HepG2 (cell line): ENCODE results near the gene C1QTNF12. TPM values are rescaled to one million over a fixed set of nuclear protein-coding genes. Genes with fewer than 3 reads are reported as not detected.

Experiments
- BRD4 ChIP-seq: sonication (generic); formaldehyde crosslinking; IDR thresholded peaks from 2 replicates; pipeline ENCODE4 v1.4.0; 2020; ENCODE audit warnings: missing genetic modification reagents
- CC2D1A ChIP-seq: sonication (generic); formaldehyde crosslinking; IDR thresholded peaks from 2 replicates; pipeline ENCODE4 v1.8.1; 2023; ENCODE audit warnings: mild to moderate bottlenecking, missing genetic modification reagents
- DNMT1 ChIP-seq: sonication (generic); formaldehyde crosslinking; IDR thresholded peaks from 2 replicates; pipeline ENCODE4 v1.5.1; 2020; ENCODE audit warnings: mild to moderate bottlenecking, missing genetic modification reagents
- HDAC1 ChIP-seq: sonication (generic); formaldehyde crosslinking; IDR thresholded peaks from 2 replicates; pipeline ENCODE4 v1.5.1; 2020; ENCODE audit warnings: mild to moderate bottlenecking, missing genetic modification reagents
- KLF12 ChIP-seq: sonication (generic); formaldehyde crosslinking; IDR thresholded peaks from 2 replicates; pipeline ENCODE4 v1.4.0; 2020; ENCODE audit warnings: missing genetic modification reagents, borderline replicate concordance
- MBD4 ChIP-seq: IDR thresholded peaks from 2 replicates; pipeline ENCODE4 v1.6.1; 2012; ENCODE audit warnings: low read length, inconsistent platforms, borderline replicate concordance
- MEF2D ChIP-seq: sonication (generic); formaldehyde crosslinking; IDR thresholded peaks from 2 replicates; pipeline ENCODE4 v1.5.1; 2020; ENCODE audit warnings: mild to moderate bottlenecking, missing genetic modification reagents
- MTF2 ChIP-seq: sonication (generic); formaldehyde crosslinking; IDR thresholded peaks from 2 replicates; pipeline ENCODE4 v1.5.0; 2020; ENCODE audit warnings: missing genetic modification reagents, borderline replicate concordance
- NONO ChIP-seq, 2 experiments: fragments of 450-650 bp in 1 of 2; sonication (generic) in 1 of 2; formaldehyde crosslinking in 1 of 2; IDR thresholded peaks in 1 of 2; conservative IDR thresholded peaks in 1 of 2; 2 replicates each; pipeline versions ENCODE4 v1.6.1 to v1.8.0; 2017 to 2022; ENCODE audit warnings: mild to moderate bottlenecking in 1 of 2, missing genetic modification reagents in 1 of 2, moderate library complexity in 1 of 2
- SP4 ChIP-seq: sonication (generic); formaldehyde crosslinking; IDR thresholded peaks from 2 replicates; pipeline ENCODE4 v1.8.1; 2023; ENCODE audit warnings: mild to moderate bottlenecking, missing genetic modification reagents
- USF2 ChIP-seq, 2 experiments: sonication (generic) in 1 of 2; formaldehyde crosslinking in 1 of 2; IDR thresholded peaks; 2 replicates each; pipeline versions ENCODE4 v1.5.1 to v1.6.1; 2011 to 2020; ENCODE audit warnings: borderline replicate concordance in 1 of 2, low read depth in 1 of 2, low read length in 1 of 2, mild to moderate bottlenecking in 1 of 2, missing genetic modification reagents in 1 of 2, moderate library complexity in 1 of 2
- ZFP90 ChIP-seq: sonication (generic); formaldehyde crosslinking; IDR thresholded peaks from 2 replicates; pipeline ENCODE4 v1.8.0; 2022; ENCODE audit warnings: missing genetic modification reagents, mild to moderate bottlenecking, inconsistent platforms, borderline replicate concordance
- ZNF367 ChIP-seq: sonication (generic); formaldehyde crosslinking; IDR thresholded peaks from 2 replicates; pipeline ENCODE4 v1.4.0; 2020; ENCODE audit warnings: missing genetic modification reagents, borderline replicate concordance
- ZNF567 ChIP-seq: sonication (generic); formaldehyde crosslinking; IDR thresholded peaks from 2 replicates; pipeline ENCODE4 v1.8.1; 2023; ENCODE audit warnings: mild to moderate bottlenecking, missing genetic modification reagents, borderline replicate concordance
- ZNF614 ChIP-seq: IDR thresholded peaks from 2 replicates; pipeline ENCODE4 v1.6.1; 2018; ENCODE audit warnings: missing biosample characterization, missing genetic modification reagents, inconsistent platforms, borderline replicate concordance
- ZNF766 ChIP-seq: sonication (generic); formaldehyde crosslinking; IDR thresholded peaks from 2 replicates; pipeline ENCODE4 v1.5.0; 2020; ENCODE audit warnings: missing genetic modification reagents, borderline replicate concordance
- ZNF788 ChIP-seq: sonication (generic); formaldehyde crosslinking; IDR thresholded peaks from 2 replicates; pipeline ENCODE4 v1.5.0; 2020; ENCODE audit warnings: mild to moderate bottlenecking, missing genetic modification reagents, borderline replicate concordance
- ZNF83 ChIP-seq: sonication (generic); formaldehyde crosslinking; IDR thresholded peaks from 2 replicates; pipeline ENCODE4 v1.4.0; 2020; ENCODE audit warnings: missing genetic modification reagents, mild to moderate bottlenecking, borderline replicate concordance
- ZNF839 ChIP-seq: sonication (generic); formaldehyde crosslinking; IDR thresholded peaks from 2 replicates; pipeline ENCODE4 v1.4.0; 2020; ENCODE audit warnings: missing genetic modification reagents, mild to moderate bottlenecking, borderline replicate concordance
- ZNF891 ChIP-seq: sonication (generic); formaldehyde crosslinking; IDR thresholded peaks from 2 replicates; pipeline ENCODE4 v1.5.0; 2020; ENCODE audit warnings: mild to moderate bottlenecking, missing genetic modification reagents
- ZSCAN21 ChIP-seq: sonication (generic); formaldehyde crosslinking; IDR thresholded peaks from 2 replicates; pipeline ENCODE4 v1.8.0; 2022; ENCODE audit warnings: mild to moderate bottlenecking, missing genetic modification reagents, moderate library complexity, borderline replicate concordance
- polyA plus RNA-seq, 8 experiments: library from polyadenylated mRNA; depleted of rRNA in 3 of 8; stranded (reverse) in 7 of 8; unstranded in 1 of 8; fragments of >200 nt; fragmentation: Illumina TruSeq in 4 of 8; extraction: Trizol in 4 of 8; gene quantifications; 2 replicates each; pipeline versions ENCODE4 v1.2.1 to v1.2.3, GENCODE V29; 2011 to 2016; ENCODE audit warnings: low read depth in 4 of 8, missing spikeins in 1 of 8, mixed read lengths in 1 of 8; ENCODE audit not compliant: insufficient read depth in 1 of 8
- total RNA-seq, 5 experiments: library from RNA; depleted of rRNA; stranded (reverse); fragments of >200 nt; fragmentation: Illumina TruSeq; extraction: Trizol; gene quantifications; 2 replicates each; pipeline ENCODE4 v1.2.3, GENCODE V29; 2016; ENCODE audit warnings: low read depth in 1 of 5
- TF ChIP-seq, protein P1 (sequence below): sonication (generic); formaldehyde crosslinking; conservative IDR thresholded peaks from 2 replicates; pipeline ENCODE4 v1.4.0; 2020; ENCODE audit warnings: missing genetic modification reagents
- TF ChIP-seq, protein P2 (sequence below): sonication (generic); formaldehyde crosslinking; IDR thresholded peaks from 2 replicates; pipeline ENCODE4 v1.5.0; 2020; ENCODE audit warnings: missing genetic modification reagents

The C1QTNF12 gene
- total and polyA plus RNA-seq, 2 of the 13 experiments (the other 11 are each of a cell fraction or from before 2014, with no cell fraction given), result 0.18 to 0.64 TPM

DNA sequence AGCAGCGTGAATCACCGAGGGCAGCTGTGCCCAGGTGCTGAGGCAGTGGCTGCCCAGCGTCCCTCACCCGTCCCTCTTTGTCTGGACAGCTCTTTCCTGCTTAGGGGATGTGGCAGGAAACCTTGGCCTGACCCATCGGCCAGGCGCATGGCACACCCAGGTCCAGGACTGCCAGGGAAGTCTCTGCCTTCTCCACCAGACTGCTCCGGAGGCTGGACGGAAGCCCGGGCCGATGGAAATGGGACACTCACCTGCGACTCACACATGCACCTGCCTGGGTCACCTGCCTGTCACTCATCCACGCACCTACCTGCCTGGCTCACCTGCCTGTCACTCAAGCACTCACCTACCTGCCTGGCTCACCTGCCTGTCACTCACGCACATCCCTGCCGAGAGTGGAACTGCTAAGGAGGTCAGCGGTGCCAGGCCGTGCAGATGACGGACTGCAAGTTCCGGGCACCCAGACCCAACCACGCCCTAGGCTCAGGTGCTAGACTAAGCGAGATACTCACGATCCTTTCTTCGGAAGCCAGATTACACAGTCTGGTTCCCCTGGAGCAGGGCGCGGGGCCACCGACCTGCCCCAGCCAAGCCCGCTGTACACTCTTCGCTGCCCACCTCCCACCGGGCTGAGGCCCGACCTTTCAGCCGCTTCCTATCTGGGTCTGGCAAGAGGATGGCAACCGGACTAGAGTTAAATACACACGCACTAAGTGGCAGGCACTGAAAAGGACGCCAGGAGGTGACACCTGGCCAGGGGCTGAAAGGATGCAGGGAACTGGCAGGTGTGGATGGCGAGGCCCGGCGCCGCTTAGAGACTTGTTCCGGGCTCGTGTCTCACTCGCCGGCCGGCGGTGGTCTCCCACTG is 26.1 kb upstream of the C1QTNF12 start (continued):
- TF ChIP-seq USF2 (IDR thresholded peaks at IDR 0.05; ENCODE audit: low read depth, low read length) (no peak), USF2 (CRISPR knock-in tag; IDR thresholded peaks at IDR 0.05; ENCODE audit: borderline replicate concordance) (no peak), ZNF788 (CRISPR knock-in tag) (no peak), ZSCAN21 (no peak), MTF2 (0 out of 2 replicates have a peak, but pooled peaks have one; percentile 35), MBD4 (no peak), ZNF891 (CRISPR knock-in tag) (0 out of 2 replicates have a peak, but pooled peaks have one; percentile 27), ZNF766 (no peak), NONO (IDR thresholded peaks at IDR 0.05) (no peak), NONO (CRISPR knock-in tag; conservative IDR thresholded peaks at IDR 0.05) (no peak), ZNF367 (CRISPR knock-in tag) (no peak), SP4 (no peak), ZFP90 (CRISPR knock-in tag) (no peak), ZNF614 (CRISPR knock-in tag) (no peak), ZNF839 (CRISPR knock-in tag) (0 out of 2 replicates have a peak, but pooled peaks have one; percentile 24), CC2D1A (CRISPR knock-in tag) (no peak), BRD4 (CRISPR knock-in tag) (no peak), HDAC1 (CRISPR knock-in tag) (0 out of 2 replicates have a peak, but pooled peaks have one; percentile 11), DNMT1 (peak; percentile 56; the same call in 1 of the 2 replicates), ZNF83 (CRISPR knock-in tag) (no peak), KLF12 (no peak), ZNF567 (CRISPR knock-in tag) (no peak), MEF2D (no peak)
- TF ChIP-seq, protein P1, sequence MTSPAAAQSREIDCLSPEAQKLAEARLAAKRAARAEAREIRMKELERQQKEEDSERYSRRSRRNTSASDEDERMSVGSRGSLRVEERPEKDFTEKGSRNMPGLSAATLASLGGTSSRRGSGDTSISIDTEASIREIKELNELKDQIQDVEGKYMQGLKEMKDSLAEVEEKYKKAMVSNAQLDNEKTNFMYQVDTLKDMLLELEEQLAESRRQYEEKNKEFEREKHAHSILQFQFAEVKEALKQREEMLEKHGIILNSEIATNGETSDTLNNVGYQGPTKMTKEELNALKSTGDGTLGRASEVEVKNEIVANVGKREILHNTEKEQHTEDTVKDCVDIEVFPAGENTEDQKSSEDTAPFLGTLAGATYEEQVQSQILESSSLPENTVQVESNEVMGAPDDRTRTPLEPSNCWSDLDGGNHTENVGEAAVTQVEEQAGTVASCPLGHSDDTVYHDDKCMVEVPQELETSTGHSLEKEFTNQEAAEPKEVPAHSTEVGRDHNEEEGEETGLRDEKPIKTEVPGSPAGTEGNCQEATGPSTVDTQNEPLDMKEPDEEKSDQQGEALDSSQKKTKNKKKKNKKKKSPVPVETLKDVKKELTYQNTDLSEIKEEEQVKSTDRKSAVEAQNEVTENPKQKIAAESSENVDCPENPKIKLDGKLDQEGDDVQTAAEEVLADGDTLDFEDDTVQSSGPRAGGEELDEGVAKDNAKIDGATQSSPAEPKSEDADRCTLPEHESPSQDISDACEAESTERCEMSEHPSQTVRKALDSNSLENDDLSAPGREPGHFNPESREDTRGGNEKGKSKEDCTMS, result no peak
- TF ChIP-seq, protein P2, sequence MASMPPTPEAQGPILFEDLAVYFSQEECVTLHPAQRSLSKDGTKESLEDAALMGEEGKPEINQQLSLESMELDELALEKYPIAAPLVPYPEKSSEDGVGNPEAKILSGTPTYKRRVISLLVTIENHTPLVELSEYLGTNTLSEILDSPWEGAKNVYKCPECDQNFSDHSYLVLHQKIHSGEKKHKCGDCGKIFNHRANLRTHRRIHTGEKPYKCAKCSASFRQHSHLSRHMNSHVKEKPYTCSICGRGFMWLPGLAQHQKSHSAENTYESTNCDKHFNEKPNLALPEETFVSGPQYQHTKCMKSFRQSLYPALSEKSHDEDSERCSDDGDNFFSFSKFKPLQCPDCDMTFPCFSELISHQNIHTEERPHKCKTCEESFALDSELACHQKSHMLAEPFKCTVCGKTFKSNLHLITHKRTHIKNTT (CRISPR knock-in tag), result no peak
